AG08396 (cell line): Measurements from ENCODE around the gene CLEC18B.
"Not testable (repeated sequence)": the region's sequence is repeated elsewhere in the genome, so short reads cannot be mapped to it uniquely, and the experiment has no call there.

ENCODE experiments used
- DNase-seq: peaks from one replicate; pipeline ENCODE4 v3.0.0; 2012; ENCODE audit warnings: low spot score, mixed read lengths

Gene CLEC18B

DNA sequence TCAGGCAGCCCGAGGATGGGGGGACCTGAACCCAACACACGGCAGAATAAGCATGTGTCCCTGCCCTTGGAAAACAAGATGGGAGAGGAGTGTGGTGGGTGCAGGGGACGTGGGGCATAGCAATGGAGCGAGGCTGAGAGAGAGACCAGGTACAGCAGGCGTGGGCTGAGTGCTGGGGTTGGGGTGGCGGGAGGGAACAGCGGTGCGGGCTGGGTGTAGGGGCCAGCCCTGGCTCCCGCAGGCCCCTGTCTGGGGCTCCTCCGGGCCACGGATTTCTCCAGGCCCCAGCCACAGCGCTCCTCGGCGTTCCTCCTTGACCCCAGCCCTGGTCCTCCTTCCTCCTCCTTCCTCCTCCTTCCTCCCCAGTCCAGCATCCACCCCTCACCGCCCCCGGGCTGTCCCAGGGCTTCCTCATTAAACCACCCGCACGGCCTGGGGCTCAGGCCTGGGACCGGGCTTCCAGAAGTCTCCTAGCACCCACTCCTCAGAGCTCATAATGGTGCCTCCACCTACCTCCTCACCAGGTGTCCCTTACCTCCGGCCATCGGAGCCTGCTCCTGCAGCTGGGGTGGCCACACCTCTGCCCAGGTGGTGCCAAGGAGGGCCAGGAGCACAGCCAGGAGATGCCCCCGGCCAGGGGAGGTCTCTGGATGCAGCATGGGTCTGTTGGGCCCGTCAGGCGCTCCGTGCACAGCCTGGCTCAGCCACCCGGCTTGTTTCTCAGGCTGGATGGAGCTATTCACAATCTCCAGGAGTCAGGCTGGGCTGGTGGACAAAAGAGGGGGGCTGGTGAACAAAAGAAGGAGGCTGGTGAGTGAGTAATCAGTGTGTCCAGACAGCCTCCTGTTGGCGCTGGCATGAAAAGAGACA is at the start of gene CLEC18B:
CLEC18B (minus strand) TSS at position 867 of the 870 bp plus-strand sequence; CDS start at position 659, 208 bp downstream.
- DNase-seq, result not testable (repeated sequence)

DNA sequence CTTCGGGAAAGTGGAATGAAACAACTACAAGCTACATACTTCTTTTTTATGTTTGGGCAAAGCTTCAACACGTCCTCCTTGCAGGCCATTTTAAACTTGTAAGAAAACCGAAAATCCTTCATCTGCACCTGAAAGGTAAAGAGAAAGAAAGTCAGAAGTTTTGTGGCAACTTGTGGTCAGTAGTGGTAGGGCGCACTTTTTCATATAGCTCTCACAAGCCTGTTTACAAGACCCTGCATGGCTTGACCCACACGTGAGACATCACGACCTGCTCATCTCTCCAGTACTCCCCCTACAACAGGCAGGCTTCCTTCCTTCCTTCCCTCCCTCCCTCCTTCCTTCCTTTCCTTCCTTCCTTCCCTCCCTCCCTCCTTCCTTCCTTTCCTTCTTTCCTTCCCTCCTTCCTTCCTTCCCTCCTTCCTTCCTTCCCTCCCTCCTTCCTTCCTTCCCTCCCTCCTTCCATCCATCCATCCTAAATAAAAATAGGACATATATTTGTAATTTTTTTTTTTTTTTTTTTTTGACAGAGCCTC is 48.7 kb upstream of the CLEC18B start:
- no peak for DNase-seq

DNA sequence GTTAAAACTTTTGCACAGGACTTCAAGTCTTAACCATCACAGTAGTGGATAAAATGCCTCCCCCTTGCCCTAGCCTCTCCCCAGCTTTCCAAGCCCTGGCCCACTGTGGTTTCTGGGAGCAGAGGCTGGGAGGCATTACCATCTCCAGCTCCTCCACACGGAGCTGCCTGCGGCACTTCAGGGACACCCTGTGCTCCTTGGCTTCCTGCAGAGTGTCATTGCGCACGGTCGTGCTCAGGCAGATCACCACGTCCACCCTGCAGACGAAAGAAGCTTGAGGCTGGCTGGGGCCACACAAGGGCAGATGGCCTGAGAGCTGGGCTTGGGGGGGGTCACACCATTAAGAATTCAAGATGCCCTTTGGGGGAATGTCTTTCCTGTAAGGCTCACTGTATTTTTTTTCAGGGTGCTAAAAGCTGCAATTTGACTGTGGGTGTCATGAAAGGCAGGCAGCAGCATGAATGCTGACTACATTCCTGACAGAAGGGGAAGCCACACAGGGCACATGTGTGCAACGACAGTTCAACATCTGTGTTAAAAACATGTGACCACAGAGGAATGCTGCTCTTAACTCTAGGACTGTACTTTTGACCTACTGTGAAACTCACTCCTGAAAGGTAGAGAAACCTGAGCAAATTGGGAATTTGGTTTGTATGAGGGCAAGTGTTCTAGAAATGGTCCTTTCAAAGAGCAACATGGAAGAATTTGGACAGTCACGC is 47.7 kb upstream of the CLEC18B start:
- no peak for DNase-seq

DNA sequence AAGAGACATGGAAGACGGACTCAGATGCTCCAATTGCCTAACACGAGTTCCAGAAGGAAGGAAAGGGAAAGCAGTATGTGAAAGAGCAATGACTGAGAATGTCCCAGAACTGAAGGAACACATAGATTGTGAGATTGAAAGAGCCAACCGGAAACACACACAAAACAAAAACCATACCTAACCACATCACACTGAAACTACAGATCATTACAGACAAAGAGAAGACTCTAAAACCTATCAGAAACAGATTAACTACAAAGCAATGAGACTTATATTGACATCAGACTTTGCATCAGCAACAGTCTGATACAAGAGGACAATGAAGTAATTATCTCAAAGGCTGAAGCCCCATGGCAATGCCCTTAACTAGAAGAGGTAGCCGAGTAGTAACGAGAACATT is 45.6 kb upstream of the CLEC18B start:
- no peak for DNase-seq

DNA sequence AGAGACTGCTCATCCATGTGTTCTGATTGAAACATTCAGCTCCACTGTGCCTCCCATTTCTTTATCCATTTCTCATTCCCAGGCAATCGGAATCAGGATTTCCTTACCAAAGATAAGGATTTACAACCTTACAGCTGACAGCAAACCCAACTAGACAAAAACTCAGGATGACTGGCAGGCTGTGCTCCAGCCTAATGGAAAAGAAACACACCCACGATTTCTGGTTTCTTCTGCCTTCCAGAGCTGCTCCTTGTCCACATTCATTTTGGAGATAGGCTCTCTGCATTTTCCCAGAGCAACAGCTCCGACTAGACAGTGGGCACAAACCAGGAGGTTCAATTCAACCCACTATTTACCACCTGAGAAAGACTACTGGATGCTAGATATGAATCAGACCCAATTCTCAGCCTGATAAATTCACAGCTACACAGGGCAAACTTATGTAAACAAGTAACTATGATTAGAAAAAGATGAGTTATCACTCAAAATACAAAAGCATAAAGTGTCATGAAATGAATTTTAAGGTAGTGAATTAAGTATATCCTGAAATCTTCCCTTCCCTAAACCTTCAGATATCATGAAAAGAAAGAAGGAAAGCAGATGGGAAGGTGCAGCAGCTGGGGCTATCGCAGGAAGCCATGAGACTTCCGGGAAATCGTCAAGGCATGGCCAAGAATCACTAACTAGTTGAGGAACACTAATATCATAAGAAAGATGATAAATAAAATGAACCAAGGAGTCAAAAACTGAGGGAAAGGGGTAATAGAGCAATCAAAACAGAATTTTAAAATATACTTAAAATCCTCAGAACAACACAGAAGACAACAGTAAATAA is 44.8 kb upstream of the CLEC18B start:
- no peak for DNase-seq

GRCh38 chr16:74465281-74465680 is 44.0 kb upstream of the CLEC18B start:
- no peak for DNase-seq

- no peak for DNase-seq
These were observed 42.6 kb upstream of the CLEC18B start for GRCh38 chr16:74463888-74464287.

GRCh38 chr16:74462361-74462760 is 41.1 kb upstream of the CLEC18B start:
- no peak for DNase-seq

DNA sequence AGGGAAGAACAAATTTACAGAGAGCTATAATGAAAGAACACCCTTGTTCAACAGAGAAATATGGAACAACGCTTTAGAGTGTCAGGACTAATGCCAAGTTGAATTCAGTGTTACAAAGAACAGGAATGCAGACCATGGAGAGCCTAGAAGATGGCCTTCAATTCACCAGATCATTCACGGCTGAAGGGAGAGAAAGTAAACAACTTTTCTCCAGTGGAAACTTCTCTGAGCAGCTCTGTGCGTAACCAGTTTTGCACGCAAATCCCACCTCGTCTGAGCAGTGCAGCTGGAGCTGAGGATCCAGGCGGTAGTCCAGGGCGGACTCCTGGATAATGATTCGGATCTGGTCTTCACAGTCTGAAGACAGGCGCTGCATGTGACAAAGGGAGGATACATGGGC is 40.5 kb upstream of the CLEC18B start:
- no peak for DNase-seq

DNA sequence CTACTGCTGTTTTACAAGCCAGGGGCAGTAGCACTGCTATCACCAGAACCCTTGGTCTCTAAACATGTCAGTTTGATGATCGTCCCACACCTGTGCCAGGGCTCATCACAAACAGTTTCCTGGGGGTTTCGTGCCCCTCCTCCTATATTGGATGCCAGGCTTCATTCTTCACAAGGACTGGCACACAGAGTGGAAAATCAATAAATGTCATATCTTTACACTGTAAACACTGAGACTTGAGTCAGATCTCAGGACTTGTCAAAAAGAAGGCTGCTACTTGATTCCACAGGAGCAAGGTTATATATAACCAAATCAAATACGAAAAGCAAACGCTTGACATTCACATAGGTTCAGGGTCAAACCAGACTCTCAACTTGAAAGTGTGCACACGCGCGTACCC is 39.3 kb upstream of the CLEC18B start:
- no peak for DNase-seq

GRCh38 chr16:74456290-74456625 is 35.0 kb upstream of the CLEC18B start:
- no peak for DNase-seq

- no peak for DNase-seq
These were observed 34.5 kb upstream of the CLEC18B start for GRCh38 chr16:74455619-74456289.

GRCh38 chr16:74455213-74455612 is 33.9 kb upstream of the CLEC18B start:
- no peak for DNase-seq

DNA sequence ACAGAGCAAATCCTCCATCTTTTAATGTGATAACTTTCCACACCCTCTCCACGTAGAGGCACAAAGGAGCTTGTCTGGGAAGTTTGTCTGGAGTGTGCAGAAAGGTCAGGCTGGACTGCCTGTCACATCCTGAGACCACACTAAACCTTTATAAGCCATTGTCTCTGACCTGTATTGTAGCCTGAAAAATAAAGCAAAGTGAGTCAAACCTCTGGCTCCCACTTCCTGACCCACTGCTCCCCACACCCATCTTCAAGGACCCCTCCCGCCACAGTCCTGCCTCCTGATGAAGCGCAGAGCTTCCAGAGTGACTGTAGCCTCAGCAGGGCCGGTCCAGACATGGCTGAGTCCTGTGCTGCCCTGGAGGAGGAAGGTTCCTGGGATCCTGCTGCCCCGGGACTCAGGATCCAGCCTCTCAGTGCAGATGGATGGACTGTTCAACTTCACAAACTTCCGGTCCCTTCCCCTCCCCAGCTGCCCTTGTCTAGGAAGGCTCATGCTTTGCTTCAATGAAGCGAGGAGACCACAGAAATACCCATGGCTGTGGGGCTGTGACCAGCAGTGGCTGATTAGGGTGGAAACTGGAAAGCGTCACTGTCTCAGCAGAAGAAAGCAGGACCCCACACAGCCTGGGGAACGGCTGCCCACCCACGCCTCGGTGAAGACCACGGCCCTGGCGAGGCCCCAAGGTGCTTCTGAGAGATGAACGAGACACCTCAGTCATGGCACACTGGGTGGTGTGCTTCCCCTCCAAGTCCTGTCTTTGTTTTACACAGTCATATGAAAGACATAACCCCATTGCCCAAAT is 30.9 kb upstream of the CLEC18B start:
- DNase-seq, result no peak

GRCh38 chr16:74450967-74451760 is 29.9 kb upstream of the CLEC18B start:
- no peak for DNase-seq

DNA sequence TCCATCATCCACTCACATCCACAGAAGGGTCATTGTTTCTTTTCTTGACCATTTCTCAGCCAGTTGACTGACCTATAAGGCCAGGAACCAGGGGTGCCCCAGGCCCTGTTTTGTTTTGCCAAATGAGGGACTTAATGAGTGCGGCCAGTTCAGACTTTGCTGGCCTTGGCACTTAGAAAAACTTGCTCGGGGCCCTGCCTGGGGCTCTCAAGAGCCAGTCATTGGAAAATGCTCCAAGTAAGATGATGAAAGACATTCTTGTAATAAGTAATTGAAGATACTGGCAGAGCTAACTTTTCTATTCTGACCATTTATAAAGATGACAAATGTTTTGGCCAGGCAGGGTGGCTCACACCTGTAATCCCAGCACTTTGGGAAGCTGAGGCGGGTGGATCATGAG is 29.0 kb upstream of the CLEC18B start:
- DNase-seq, result no peak

DNA sequence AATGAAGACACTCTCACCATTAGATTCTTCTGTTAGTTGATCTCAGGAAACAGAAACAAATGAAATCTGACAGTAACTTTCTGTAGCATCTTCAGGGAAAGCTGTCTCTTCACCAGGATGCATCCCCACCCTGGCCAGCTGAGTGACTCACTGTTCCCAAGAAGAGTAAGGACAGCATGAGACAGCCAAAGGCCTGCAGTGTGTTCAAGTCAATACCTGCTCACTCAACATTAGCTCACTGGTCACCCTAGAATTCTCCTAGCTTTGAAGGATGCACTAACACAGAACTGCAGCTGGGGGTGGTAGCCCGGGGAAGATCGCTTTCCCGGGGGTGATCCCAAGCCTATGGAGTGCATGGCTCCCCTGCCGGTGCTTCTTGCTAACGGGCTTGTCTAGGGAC is 28.2 kb upstream of the CLEC18B start:
- DNase-seq, result peak; percentile 62

DNA sequence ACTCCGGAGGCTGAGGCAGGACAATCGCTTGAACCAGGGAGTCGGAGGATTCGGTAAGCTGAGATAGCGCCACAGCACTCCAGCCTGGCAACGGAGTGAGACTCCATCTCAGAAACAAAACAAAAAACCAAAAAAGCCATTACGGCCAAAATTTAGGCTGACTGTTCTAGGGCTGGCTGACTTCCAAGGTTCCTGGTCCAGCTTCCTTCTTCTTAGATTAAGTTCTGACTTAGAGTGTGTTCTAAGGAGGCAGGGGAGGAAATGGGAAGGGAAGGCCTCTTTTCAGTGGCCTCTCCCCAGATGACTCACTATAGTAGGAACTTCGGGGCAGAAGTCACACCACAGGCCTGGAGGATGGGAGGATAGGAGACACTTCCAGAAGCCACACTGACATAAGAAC is 27.7 kb upstream of the CLEC18B start:
- peak; percentile 88 for DNase-seq

- no peak for DNase-seq
These were observed 26.3 kb upstream of the CLEC18B start for GRCh38 chr16:74447578-74447977.

GRCh38 chr16:74446866-74447265 is 25.6 kb upstream of the CLEC18B start:
- no peak for DNase-seq
